ENCODE results near the gene NRG3.

The NRG3 gene

GRCh38 chr10:82208726-82209125 is 333.7 kb downstream of the NRG3 start:
- in situ Hi-C loops (cut with HindIII; ENCODE audit: low sequenced_read_pairs) = no loop called here

- in situ Hi-C loops (cut with HindIII; ENCODE audit: low sequenced_read_pairs) = no loop called here
Measured at GRCh38 chr10:82210331-82210730, 335.3 kb downstream of the NRG3 start.

- in situ Hi-C loops (cut with HindIII; ENCODE audit: low sequenced_read_pairs) = no loop called here
Measured at GRCh38 chr10:82211346-82211745, 336.4 kb downstream of the NRG3 start.

GRCh38 chr10:82212753-82213152 is 337.8 kb downstream of the NRG3 start:
- in situ Hi-C loops (cut with HindIII; ENCODE audit: low sequenced_read_pairs) = no loop called here

GRCh38 chr10:82213784-82214183 is 338.8 kb downstream of the NRG3 start:
- in situ Hi-C loops (cut with HindIII; ENCODE audit: low sequenced_read_pairs) = no loop called here

GRCh38 chr10:82221056-82221455 is 346.1 kb downstream of the NRG3 start:
- in situ Hi-C loops (cut with HindIII; ENCODE audit: low sequenced_read_pairs) = no loop called here

GRCh38 chr10:82221601-82222149 is 346.7 kb downstream of the NRG3 start:
- in situ Hi-C loops (cut with HindIII; ENCODE audit: low sequenced_read_pairs) = no loop called here

GRCh38 chr10:82228701-82229100 is 353.7 kb downstream of the NRG3 start:
- in situ Hi-C loops (cut with HindIII; ENCODE audit: low sequenced_read_pairs) = no loop called here

- in situ Hi-C loops (cut with HindIII; ENCODE audit: low sequenced_read_pairs) = no loop called here
Measured at GRCh38 chr10:82234173-82234572, 359.2 kb downstream of the NRG3 start.

GRCh38 chr10:82236084-82236731 is 361.2 kb downstream of the NRG3 start:
- in situ Hi-C loops (cut with HindIII; ENCODE audit: low sequenced_read_pairs) = no loop called here

- in situ Hi-C loops (cut with HindIII; ENCODE audit: low sequenced_read_pairs) = no loop called here
Measured at GRCh38 chr10:82238291-82238690, 363.3 kb downstream of the NRG3 start.

GRCh38 chr10:82240408-82240807 is 365.4 kb downstream of the NRG3 start:
- in situ Hi-C loops (cut with HindIII; ENCODE audit: low sequenced_read_pairs) = no loop called here

- in situ Hi-C loops (cut with HindIII; ENCODE audit: low sequenced_read_pairs) = no loop called here
Measured at GRCh38 chr10:82242778-82243177, 367.8 kb downstream of the NRG3 start.

- in situ Hi-C loops (cut with HindIII; ENCODE audit: low sequenced_read_pairs) = no loop called here
Measured at GRCh38 chr10:82245157-82245556, 370.2 kb downstream of the NRG3 start.

GRCh38 chr10:82245906-82246560 is 371.0 kb downstream of the NRG3 start:
- in situ Hi-C loops (cut with HindIII; ENCODE audit: low sequenced_read_pairs) = no loop called here

GRCh38 chr10:82249141-82249540 is 374.1 kb downstream of the NRG3 start:
- in situ Hi-C loops (cut with HindIII; ENCODE audit: low sequenced_read_pairs) = no loop called here

- in situ Hi-C loops (cut with HindIII; ENCODE audit: low sequenced_read_pairs) = no loop called here
Measured at GRCh38 chr10:82251222-82251906, 376.4 kb downstream of the NRG3 start.

GRCh38 chr10:82252081-82252480 is 377.1 kb downstream of the NRG3 start:
- in situ Hi-C loops (cut with HindIII; ENCODE audit: low sequenced_read_pairs) = no loop called here

- in situ Hi-C loops (cut with HindIII; ENCODE audit: low sequenced_read_pairs) = no loop called here
Measured at GRCh38 chr10:82254237-82254636, 379.2 kb downstream of the NRG3 start.

- in situ Hi-C loops (cut with HindIII; ENCODE audit: low sequenced_read_pairs) = no loop called here
Measured at GRCh38 chr10:82256275-82256674, 381.3 kb downstream of the NRG3 start.

- in situ Hi-C loops (cut with HindIII; ENCODE audit: low sequenced_read_pairs) = no loop called here
Measured at GRCh38 chr10:82266438-82266837, 391.4 kb downstream of the NRG3 start.

- in situ Hi-C loops (cut with HindIII; ENCODE audit: low sequenced_read_pairs) = no loop called here
Measured at GRCh38 chr10:82267014-82267413, 392.0 kb downstream of the NRG3 start.
